Peyer's patch (tissue), 4 donors: Measurements from ENCODE around the gene F8. TPM values are rescaled to one million over a fixed set of nuclear protein-coding genes. Genes with fewer than 3 reads are reported as not detected.

Experiments
- DNase-seq, 3 donors: peaks; one replicate each; pipeline ENCODE4 v3.0.0-alpha.2; 2017 to 2019
- H3K27ac ChIP-seq, 4 donors: fragments of 200-600 bp; sonication (generic); one replicate each; pipeline ENCODE4 v1.5.1; 2016 to 2019
- H3K27me3 ChIP-seq, 2 donors: fragments of 200-600 bp; sonication (generic); one replicate each; pipeline ENCODE4 v1.5.1; 2019
- H3K36me3 ChIP-seq, 3 donors: fragments of 200-600 bp; sonication (generic); one replicate each; pipeline ENCODE4 v1.5.1; 2016 to 2019
- H3K4me1 ChIP-seq, 4 donors: fragments of 200-600 bp; sonication (generic); one replicate each; pipeline ENCODE4 v1.5.1; 2016 to 2019
- H3K4me3 ChIP-seq, 4 donors: fragments of 200-600 bp; sonication (generic); 1 replicate in 3 of 4; 2 replicates in 1 of 4; pipeline ENCODE4 v1.5.1; 2016 to 2019; ENCODE audit warnings: mild to moderate bottlenecking in 1 of 4
- H3K9me3 ChIP-seq, 4 donors: fragments of 200-600 bp; sonication (generic); one replicate each; pipeline ENCODE4 v1.5.1; 2016 to 2019; ENCODE audit warnings: mild to moderate bottlenecking in 1 of 4
- CTCF ChIP-seq, 6 experiments: fragments of 450-650 bp in 4 of 6; fragments of 200-600 bp in 2 of 6; sonication (generic) in 1 of 6; IDR thresholded peaks; one replicate each; pipeline ENCODE4 v1.5.1; 2017 to 2019; ENCODE audit warnings: antibody characterized with exemption in 6 of 6, mild to moderate bottlenecking in 3 of 6, moderate library complexity in 1 of 6
- POLR2A ChIP-seq, 2 donors: fragments of 450-650 bp; IDR thresholded peaks; one replicate each; pipeline ENCODE4 v1.5.1; 2017; ENCODE audit warnings: antibody characterized with exemption in 2 of 2, mild to moderate bottlenecking in 2 of 2, moderate library complexity in 2 of 2
- total RNA-seq, 4 donors: library from RNA; depleted of rRNA; stranded (reverse); fragments of >200 nt; gene quantifications; one replicate each; pipeline ENCODE4 v1.1.0, GENCODE V29; 2016

Gene F8
- total RNA-seq, 4 donors from 2014 or later = 1.5 to 19.8 (median 4.6) TPM

- no peak overlapping the region for H3K4me3 ChIP-seq
- no peak for TF ChIP-seq POLR2A (IDR thresholded peaks at IDR 0.05)
- no peak for TF ChIP-seq CTCF (IDR thresholded peaks at IDR 0.05)
- H3K36me3 ChIP-seq = no peaks in the 10 kb centered on the region
- H3K4me1 ChIP-seq = peaks cover 0 to 5% (median 0%) of the 10 kb centered on the region in 4 donors
- DNase-seq = no peak
- H3K27me3 ChIP-seq = no peaks in the 10 kb centered on the region
- peak overlapping the region in 2 of 4 donors; percentile 35 to 69 for H3K27ac ChIP-seq
- H3K9me3 ChIP-seq = no peaks in the 10 kb centered on the region
These were observed 33.9 kb upstream of the F8 start for GRCh38 chrX:155056471-155056870.

- peaks cover 0 to 5% (median 0%) of the 10 kb centered on the region in 4 donors for H3K4me1 ChIP-seq
- H3K27me3 ChIP-seq = no peaks in the 10 kb centered on the region
- DNase-seq = no peak
- H3K27ac ChIP-seq = no peak overlapping the region
- TF ChIP-seq CTCF (IDR thresholded peaks at IDR 0.05) = no peak
- TF ChIP-seq POLR2A (IDR thresholded peaks at IDR 0.05) = no peak
- no peak overlapping the region for H3K4me3 ChIP-seq
- no peaks in the 10 kb centered on the region for H3K9me3 ChIP-seq
- H3K36me3 ChIP-seq = no peaks in the 10 kb centered on the region
These were observed 33.0 kb upstream of the F8 start for GRCh38 chrX:155055494-155055893.

- Histone ChIP-seq H3K36me3 (no peaks in the 10 kb centered on the region), H3K4me1 (peaks cover 0 to 5% (median 0%) of the 10 kb centered on the region in 4 donors), H3K27me3 (no peaks in the 10 kb centered on the region), H3K4me3 (no peak overlapping the region), H3K27ac (no peak overlapping the region), H3K9me3 (no peaks in the 10 kb centered on the region)
- no peak for DNase-seq
- TF ChIP-seq POLR2A (IDR thresholded peaks at IDR 0.05) = no peak
- TF ChIP-seq CTCF (IDR thresholded peaks at IDR 0.05) = no peak
These were observed 31.7 kb upstream of the F8 start for GRCh38 chrX:155054255-155054654.

GRCh38 chrX:155053656-155054055, 31.1 kb upstream of the F8 start:
- DNase-seq = no peak

GRCh38 chrX:155052738-155053498, 30.4 kb upstream of the F8 start:
- no peak for DNase-seq
- H3K4me3 ChIP-seq = no peak overlapping the region
- H3K36me3 ChIP-seq = no peaks in the 10 kb centered on the region
- peaks cover 0 to 5% (median 0%) of the 10 kb centered on the region in 4 donors for H3K4me1 ChIP-seq
- no peaks in the 10 kb centered on the region for H3K27me3 ChIP-seq
- H3K27ac ChIP-seq = no peak overlapping the region
- no peaks in the 10 kb centered on the region for H3K9me3 ChIP-seq
- TF ChIP-seq POLR2A (IDR thresholded peaks at IDR 0.05) (no peak), CTCF (IDR thresholded peaks at IDR 0.05) (no peak)

More at GRCh38 chrX:155053656-155054055, 31.1 kb upstream of the F8 start:
- Histone ChIP-seq H3K9me3 (no peaks in the 10 kb centered on the region), H3K27me3 (no peaks in the 10 kb centered on the region), H3K4me3 (no peak overlapping the region), H3K4me1 (peaks cover 0 to 5% (median 0%) of the 10 kb centered on the region in 4 donors), H3K36me3 (no peaks in the 10 kb centered on the region), H3K27ac (no peak overlapping the region)
- TF ChIP-seq POLR2A (IDR thresholded peaks at IDR 0.05) (no peak), CTCF (IDR thresholded peaks at IDR 0.05) (no peak)
